NOMO-1 treated with DMSO at 0.1 percent for 48 hours (cell line): ENCODE data around the gene ACE2.

Source experiments
- DNase-seq: peaks from one replicate; lab custom pipeline; 2025; ENCODE audit not compliant: unreplicated experiment; lab: John Stamatoyannopoulos, UW

The ACE2 gene

DNA sequence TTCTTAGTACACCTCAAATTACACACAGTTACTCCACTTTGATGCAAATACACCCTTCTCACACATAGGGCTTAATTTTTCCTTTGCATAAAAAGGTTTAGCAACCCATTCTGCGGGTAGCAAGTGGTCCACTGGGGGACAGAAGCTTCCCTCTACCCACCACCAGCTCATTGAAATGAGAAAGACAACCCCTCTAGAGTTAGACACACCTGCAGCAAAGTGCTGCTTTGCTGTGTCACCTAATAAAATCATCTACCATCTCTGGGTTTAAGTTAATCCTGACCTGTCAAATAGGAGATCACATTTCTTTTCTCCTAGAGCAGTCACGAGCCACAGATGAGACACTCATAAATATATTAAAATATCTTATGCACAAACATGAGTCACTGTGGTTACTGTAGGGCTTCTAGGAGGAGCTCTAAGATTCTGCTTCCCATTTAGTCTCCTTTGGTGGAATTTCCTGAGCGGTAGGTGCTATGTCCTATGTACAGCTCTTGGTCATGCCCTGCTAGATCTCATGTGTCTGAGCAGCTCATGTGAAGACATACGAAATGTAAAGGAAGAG lies 88.3 kb downstream of the ACE2 start:
- no peak for DNase-seq

DNA sequence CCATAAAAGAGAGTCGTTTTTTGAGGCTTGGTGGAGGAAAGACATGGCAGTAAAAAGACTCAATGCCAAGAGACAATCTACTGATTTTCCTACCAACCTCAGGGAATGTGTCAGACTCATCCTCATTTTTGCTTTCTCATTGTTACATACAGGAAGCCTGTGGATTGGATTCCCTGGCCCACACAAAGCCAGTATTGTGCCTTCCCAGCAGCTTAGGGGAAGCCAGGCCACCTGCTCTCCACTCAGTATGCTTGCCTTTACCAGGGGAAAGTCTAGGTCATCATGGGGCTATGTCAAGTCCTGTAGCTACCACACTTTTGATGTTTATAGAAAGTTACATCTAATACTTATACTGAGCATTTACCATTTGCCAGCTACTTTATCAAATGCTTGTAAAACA lies 89.2 kb downstream of the ACE2 start:
- no peak for DNase-seq
